ENCODE data around the gene TSPAN3.

- TF ChIP-seq, protein P1, sequence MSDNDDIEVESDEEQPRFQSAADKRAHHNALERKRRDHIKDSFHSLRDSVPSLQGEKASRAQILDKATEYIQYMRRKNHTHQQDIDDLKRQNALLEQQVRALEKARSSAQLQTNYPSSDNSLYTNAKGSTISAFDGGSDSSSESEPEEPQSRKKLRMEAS (IDR thresholded peaks at IDR 0.05; ENCODE audit: insufficient read depth, insufficient read length), result no peak
- TF ChIP-seq CTCF (IDR thresholded peaks at IDR 0.05; ENCODE audit: extremely low read depth in 1 of 2, insufficient read depth in 1 of 2, low read depth in 1 of 2, low read length in 2 of 2), result no peak
- TF ChIP-seq POLR2AphosphoS5 (IDR thresholded peaks at IDR 0.05; ENCODE audit: insufficient read depth, low read depth, low read length), result no peak
- TF ChIP-seq POLR2A (IDR thresholded peaks at IDR 0.05; ENCODE audit: low read depth, low read length), result no peak
- no peak for TF ChIP-seq MYC (IDR thresholded peaks at IDR 0.05; ENCODE audit: low read depth, low read length)
- TF ChIP-seq JUN (IDR thresholded peaks at IDR 0.05; ENCODE audit: borderline replicate concordance, insufficient read depth, insufficient read length, low read depth), result no peak
- no peak for TF ChIP-seq EZH2 (IDR thresholded peaks at IDR 0.05; ENCODE audit: borderline replicate concordance, low read depth, low read length, severe bottlenecking)
- TF ChIP-seq FOS (IDR thresholded peaks at IDR 0.05; ENCODE audit: borderline replicate concordance, insufficient read depth, low read length), result no peak
- TF ChIP-seq GATA2 (IDR thresholded peaks at IDR 0.05; ENCODE audit: insufficient read depth, insufficient read length, low read depth, low read length), result no peak
Measured at GRCh38 chr15:77081971-77082370, 11.1 kb upstream of the TSPAN3 start.

Measured in endothelial cell of umbilical vein (primary cell).